Hepatocyte (in vitro differentiated cells): ENCODE data around the gene BAZ2A.

Experiments
- CTCF ChIP-seq: fragments of 200-600 bp; sonication (generic); IDR thresholded peaks from 2 replicates; pipeline ENCODE4 v1.5.1; 2016; ENCODE audit warnings: antibody characterized with exemption, mild to moderate bottlenecking; ENCODE audit not compliant: poor library complexity
- EZH2 ChIP-seq: fragments of 200-600 bp; sonication (generic); IDR thresholded peaks from 2 replicates; pipeline ENCODE4 v1.6.1; 2016; ENCODE audit warnings: antibody characterized with exemption, mild to moderate bottlenecking, borderline replicate concordance
- EZH2phosphoT487 ChIP-seq: fragments of 200-600 bp; sonication (generic); IDR thresholded peaks from one replicate; pipeline ENCODE4 v1.6.1; 2018; ENCODE audit warnings: antibody characterized with exemption, mild to moderate bottlenecking, low read depth, moderate library complexity; ENCODE audit not compliant: unreplicated experiment, severe bottlenecking

GRCh38 chr12:56578983-56579546 is 51.1 kb downstream of the BAZ2A start:
- TF ChIP-seq CTCF (no peak), EZH2 (no peak), EZH2phosphoT487 (no peak)
